ENCODE results near the gene SMARCAD1.
"Not testable (repeated sequence)": the region's sequence is repeated elsewhere in the genome, so short reads cannot be mapped to it uniquely, and the experiment has no call there.

The SMARCAD1 gene

DNA sequence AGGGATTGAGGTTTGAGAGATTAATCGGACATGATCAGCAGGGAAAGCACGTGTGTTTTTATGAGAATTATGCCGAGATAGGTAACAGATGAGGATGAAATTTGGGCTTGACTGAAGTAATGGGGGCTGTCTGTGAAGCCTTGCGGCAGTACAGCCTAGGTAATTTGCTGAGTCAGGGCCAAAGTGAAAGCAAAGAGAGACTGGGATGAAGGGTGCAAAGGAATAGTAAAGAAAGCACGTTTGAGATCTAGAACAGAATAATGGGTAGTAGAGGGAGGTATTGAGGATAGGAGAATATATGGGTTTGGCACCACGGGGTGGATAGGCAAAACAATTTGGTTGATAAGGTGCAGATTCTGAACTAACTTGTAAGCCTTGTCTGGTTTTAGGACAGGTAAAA is 87.8 kb downstream of the SMARCAD1 start:
- not testable (repeated sequence) for DNase-seq (ENCODE audit: low spot score)

- DNase-seq (ENCODE audit: low spot score): no peak
These were observed 91.1 kb downstream of the SMARCAD1 start for GRCh38 chr4:94298725-94299252.

GRCh38 chr4:94302191-94302590 is 94.5 kb downstream of the SMARCAD1 start:
- no peak for DNase-seq (ENCODE audit: low spot score)

DNA sequence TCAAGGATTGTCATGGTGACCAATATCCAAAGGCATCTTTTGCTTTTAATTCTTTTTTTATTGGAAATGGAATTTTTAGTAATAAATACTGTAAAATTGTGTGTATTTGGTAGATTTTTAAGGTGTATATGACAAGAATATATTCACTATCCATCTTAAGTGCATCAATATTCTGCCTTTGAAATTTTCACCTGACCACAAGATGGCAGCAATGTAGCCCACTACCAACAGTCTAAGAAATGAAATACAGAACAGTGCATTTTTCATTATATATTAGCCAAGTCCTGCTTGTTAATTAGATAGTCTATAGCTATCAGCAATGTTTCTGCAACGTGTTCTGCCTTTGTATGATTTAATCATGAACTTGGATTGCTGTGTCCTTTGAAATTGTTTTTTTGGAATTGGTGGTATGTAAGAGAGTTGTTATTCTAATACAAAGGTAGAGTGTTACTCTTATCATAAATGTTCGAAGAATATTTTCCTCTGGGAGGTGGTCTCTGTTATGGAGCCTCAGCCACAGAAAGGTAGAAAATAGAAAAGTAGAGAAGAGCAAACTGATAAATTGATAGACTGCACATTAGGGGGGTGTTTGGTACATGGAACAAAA is 96.8 kb downstream of the SMARCAD1 start:
- peak; percentile 12 for DNase-seq (ENCODE audit: low spot score)

DNA sequence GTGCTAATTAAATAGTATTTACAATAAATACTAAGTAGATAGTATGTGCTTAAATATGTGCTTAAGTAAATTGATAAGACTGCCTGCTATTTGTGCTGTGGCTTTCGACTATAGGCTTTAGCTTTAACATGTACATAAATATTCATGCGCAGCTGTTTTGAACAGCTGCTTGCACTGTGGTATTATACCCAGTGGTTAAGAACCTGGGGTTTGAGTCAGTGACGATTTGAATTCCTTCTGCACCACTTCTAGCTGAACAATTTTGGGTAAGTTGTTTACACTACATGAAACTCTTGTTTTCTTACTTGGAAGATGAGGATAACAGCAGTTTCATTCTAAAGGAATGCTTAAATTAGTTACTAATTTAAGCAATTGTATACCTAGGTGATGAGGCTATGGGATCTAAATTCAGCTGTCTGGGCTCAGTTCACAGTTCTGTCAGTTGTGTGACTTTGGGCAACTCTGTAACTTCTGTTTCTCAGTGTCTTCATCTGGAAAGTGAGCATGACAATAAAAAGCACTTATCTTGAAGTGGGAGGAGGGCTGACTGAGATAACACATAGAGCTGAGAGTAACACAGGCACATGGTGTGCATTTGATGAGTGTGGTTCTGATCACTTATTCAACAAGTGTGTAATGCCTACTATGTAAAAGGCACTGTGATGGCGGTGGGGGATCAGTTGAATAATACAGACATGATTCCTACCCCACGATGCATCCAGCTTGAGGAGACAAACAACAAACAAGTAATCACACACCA is 98.0 kb downstream of the SMARCAD1 start:
- DNase-seq (ENCODE audit: low spot score): no peak

- no peak for DNase-seq (ENCODE audit: low spot score)
These were observed 99.0 kb downstream of the SMARCAD1 start for GRCh38 chr4:94306713-94307112.

DNA sequence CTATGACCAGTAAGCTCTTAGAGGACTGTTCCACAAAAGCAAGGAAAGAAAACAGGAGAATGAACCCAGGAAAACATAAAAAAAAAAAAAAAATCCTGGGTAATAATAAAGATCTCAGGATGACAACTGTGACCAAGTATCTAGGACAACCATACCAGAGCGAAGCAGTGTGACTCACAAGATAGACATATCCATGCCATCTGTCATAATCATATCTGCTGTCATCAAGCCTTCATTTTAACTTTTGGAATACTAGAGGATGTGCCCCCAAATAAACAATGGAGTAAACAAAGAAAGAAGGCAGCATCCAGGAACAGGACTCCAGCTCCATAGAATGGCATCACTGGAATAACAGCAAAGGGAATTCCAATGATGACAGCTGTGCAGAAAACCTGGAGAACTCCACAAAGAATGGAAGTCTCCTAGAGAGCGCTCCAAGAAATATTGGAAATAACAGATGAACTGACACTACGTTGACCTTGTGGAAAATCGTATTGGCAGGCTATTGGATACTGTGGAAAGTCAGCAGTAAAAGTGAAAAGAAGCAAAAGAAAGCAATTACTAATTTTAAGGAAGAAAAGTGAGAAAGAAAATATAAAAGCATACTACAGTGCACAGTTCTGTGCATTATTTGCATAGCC is 99.7 kb downstream of the SMARCAD1 start:
- DNase-seq (ENCODE audit: low spot score): no peak

DNA sequence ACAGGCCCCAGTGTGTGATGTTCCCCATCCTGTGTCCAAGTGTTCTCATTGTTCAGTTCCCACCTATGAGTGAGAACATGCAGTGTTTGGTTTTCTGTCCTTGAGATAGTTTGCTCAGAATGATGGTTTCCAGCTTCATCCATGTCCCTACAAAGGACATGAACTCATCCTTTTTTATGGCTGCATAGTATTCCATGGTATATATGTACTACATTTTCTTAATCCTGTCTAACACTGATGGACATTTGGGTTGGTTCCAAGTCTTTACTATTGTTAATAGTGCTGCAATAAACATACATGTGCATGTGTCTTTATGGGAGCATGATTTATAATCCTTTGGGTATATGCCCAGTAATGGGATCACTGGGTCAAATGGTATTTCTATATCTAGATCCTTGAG is 112.3 kb downstream of the SMARCAD1 start:
- DNase-seq (ENCODE audit: low spot score): not testable (repeated sequence)

DNA sequence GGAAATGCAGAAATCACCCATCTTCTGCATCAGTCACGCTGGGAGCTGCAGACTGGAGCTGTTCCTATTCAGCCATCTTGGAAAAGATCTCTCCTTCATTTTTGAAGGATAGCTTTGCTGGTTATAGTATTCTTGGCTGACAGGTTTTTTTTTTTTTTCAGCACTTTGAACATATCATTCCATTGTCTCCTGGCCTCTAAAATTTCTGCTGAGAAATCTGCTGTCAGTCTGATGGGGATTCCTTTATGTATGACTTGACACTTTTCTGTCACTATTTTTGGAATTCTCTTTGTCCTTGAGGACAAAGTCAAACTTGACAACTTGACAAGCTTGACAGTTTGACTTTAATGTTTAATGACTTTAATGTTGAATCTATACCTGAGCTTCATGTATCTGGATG is 118.2 kb downstream of the SMARCAD1 start:
- DNase-seq (ENCODE audit: low spot score): no peak

- DNase-seq (ENCODE audit: low spot score): no peak
These were observed 122.3 kb downstream of the SMARCAD1 start for GRCh38 chr4:94329933-94330332.

DNA sequence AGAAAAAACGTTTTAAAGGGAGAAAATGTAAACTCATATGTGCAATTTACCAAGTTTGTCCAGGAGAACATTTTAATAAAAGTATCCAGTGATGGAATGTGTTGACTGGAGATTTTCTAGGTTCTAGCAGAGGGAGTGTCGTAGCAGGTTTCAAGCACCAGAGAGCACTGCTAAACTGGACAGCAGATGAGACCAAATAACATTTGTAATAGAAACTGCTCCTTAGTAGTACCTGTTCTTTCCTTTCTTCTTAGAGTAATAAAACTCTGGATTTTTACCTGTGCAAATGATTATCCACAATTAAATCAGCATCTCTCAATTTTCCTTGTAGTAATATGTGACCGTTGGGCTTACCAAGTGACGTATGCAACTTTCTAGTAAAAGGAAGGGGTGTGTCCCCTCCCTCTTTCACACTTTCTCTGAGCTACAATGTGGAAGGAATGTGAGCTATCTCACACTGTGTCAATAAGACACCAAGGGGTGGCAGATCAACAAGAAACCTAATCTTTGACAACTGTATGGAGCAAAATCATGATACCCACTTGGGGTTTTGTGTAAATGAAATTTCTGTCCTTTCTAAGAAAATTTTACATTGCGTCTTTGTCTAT is 125.4 kb downstream of the SMARCAD1 start:
- DNase-seq (ENCODE audit: low spot score): no peak

GRCh38 chr4:94333866-94334265 is 126.2 kb downstream of the SMARCAD1 start:
- no peak for DNase-seq (ENCODE audit: low spot score)

- no peak for DNase-seq (ENCODE audit: low spot score)
These were observed 126.8 kb downstream of the SMARCAD1 start for GRCh38 chr4:94334476-94334875.

- DNase-seq (ENCODE audit: low spot score): no peak
These were observed 127.3 kb downstream of the SMARCAD1 start for GRCh38 chr4:94334962-94335361.

DNA sequence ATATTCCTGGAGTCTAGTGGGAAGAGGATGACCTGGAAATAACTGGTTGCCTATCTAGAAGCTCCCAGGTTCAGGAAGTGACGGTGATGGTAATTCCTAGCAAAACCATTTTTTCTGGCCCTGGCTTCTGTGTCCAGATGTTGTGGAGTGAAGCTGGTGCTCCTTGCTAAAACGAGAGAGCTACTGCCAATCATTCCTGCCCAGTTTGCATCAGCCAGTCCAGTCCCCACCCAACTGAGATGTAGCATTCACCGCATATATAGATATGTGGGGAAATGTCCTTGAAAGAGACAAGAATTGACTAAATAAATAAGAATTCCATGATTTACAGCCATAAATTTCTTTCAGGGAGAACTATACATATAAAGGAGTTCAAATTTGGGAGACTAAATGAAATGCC is 128.6 kb downstream of the SMARCAD1 start:
- no peak for DNase-seq (ENCODE audit: low spot score)

- not testable (repeated sequence) for DNase-seq (ENCODE audit: low spot score)
These were observed 129.1 kb downstream of the SMARCAD1 start for GRCh38 chr4:94336791-94337190.

DNA sequence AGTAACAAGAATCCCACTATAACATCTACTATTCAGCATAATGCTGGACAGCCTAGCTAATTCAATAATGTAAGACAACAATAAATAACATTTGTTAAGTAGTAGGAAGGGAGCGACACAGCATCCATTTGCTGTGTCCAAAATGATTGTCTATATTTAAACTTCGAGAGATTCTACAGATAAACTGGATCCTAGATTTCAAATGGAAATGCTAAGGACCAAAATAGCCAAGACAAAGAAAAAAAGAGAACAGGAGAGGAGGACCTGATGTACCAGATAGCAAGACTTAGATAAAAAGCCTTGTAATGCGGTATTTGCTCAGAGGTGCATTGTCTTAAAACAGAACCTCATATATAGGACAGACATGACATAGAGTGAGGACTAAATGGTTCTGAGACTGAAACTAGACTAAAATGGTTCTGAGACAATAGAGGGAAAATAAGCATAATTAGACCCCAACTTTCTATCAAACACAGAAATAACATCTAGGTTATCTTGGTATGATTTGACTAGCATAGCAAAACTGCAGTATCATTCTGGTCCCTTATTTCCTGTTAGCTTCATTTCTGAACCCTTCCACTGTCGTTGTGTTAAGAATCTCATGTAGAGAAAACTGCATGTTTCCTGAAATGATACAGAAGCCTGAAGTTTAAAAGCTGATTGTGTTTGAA is 131.2 kb downstream of the SMARCAD1 start:
- DNase-seq (ENCODE audit: low spot score): no peak

DNA sequence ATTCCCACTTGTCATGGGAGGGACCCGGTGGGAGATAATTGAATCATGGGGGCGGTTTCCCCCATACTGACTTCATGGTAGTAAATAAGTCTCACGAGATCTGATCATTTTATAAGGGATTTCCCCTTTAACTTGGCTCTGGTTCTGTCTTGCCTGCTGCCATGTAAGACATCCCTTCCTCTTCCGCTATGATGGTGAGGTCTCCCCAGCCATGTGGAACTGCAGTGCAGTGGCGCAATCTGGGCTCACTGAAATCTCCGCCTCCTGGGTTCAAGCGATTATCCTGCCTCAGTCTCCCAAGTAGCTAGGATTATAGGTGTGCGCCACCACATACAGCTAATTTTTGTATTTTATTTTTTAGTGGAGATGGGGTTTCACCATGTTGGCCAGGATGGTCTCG is 132.1 kb downstream of the SMARCAD1 start:
- peak; percentile 38 for DNase-seq (ENCODE audit: low spot score)
